Esophagus squamous epithelium (tissue), 5 donors: ENCODE measurements around the gene POC1B. TPM values are rescaled to one million over a fixed set of nuclear protein-coding genes. Genes with fewer than 3 reads are reported as not detected.

ENCODE experiments used
- DNase-seq: peaks from one replicate; lab custom pipeline; 2025; lab: John Stamatoyannopoulos, UW
- H3K27ac ChIP-seq, 4 donors: fragments of 200-600 bp; sonication (generic); one replicate each; pipeline ENCODE4 v1.5.1; 2016 to 2019; ENCODE audit warnings: mild to moderate bottlenecking in 1 of 4
- H3K27me3 ChIP-seq, 4 donors: fragments of 200-600 bp; sonication (generic); 1 replicate in 3 of 4; 2 replicates in 1 of 4; pipeline versions ENCODE4 v1.5.1 to v1.6.0; 2017 to 2021; ENCODE audit warnings: antibody characterized with exemption in 1 of 4
- H3K36me3 ChIP-seq, 3 donors: fragments of 200-600 bp; sonication (generic); one replicate each; pipeline ENCODE4 v1.5.1; 2016 to 2019
- H3K4me1 ChIP-seq, 3 donors: fragments of 200-600 bp; sonication (generic); one replicate each; pipeline ENCODE4 v1.5.1; 2017 to 2019
- H3K4me3 ChIP-seq, 4 donors: fragments of 200-600 bp; sonication (generic); 1 replicate in 3 of 4; 2 replicates in 1 of 4; pipeline ENCODE4 v1.5.1; 2016 to 2019; ENCODE audit warnings: mild to moderate bottlenecking in 2 of 4, moderate library complexity in 1 of 4
- H3K9me3 ChIP-seq, 3 donors: fragments of 200-600 bp; sonication (generic); one replicate each; pipeline ENCODE4 v1.5.1; 2016 to 2019
- POLR2A ChIP-seq, 4 donors: fragments of 450-650 bp; IDR thresholded peaks; one replicate each; pipeline ENCODE4 v1.6.1; 2017; ENCODE audit warnings: antibody characterized with exemption in 4 of 4, mild to moderate bottlenecking in 4 of 4, moderate library complexity in 3 of 4
- WGBS, 2 donors: methylation state at CpG; one replicate each; pipeline ENCODE4 v1.1.5; 2018; 5-methylcytosine and 5-hydroxymethylcytosine counted together
- intact Hi-C: fragments of 100-400 bp; cut with DNase I; formaldehyde crosslinking; loops from one replicate; pipeline ENCODE4 v1.15.0; 2022
- total RNA-seq, 4 donors: library from RNA; depleted of rRNA; stranded (reverse); fragments of >200 nt; gene quantifications; one replicate each; pipeline ENCODE4 v1.1.0, GENCODE V29; 2016
- TF ChIP-seq, protein P1 (sequence below), 6 experiments: fragments of 450-650 bp in 4 of 6; fragments of 200-600 bp in 2 of 6; sonication (generic) in 2 of 6; IDR thresholded peaks; one replicate each; pipeline ENCODE4 v1.5.1; 2016 to 2019; ENCODE audit warnings: antibody characterized with exemption in 6 of 6, mild to moderate bottlenecking in 4 of 6, moderate library complexity in 4 of 6
- donor health status: DM: yes; HTN: yes; CAD: no.

The POC1B gene
- total RNA-seq, 4 donors from 2014 or later = 12.9 to 21.4 (median 15.3) TPM

DNA sequence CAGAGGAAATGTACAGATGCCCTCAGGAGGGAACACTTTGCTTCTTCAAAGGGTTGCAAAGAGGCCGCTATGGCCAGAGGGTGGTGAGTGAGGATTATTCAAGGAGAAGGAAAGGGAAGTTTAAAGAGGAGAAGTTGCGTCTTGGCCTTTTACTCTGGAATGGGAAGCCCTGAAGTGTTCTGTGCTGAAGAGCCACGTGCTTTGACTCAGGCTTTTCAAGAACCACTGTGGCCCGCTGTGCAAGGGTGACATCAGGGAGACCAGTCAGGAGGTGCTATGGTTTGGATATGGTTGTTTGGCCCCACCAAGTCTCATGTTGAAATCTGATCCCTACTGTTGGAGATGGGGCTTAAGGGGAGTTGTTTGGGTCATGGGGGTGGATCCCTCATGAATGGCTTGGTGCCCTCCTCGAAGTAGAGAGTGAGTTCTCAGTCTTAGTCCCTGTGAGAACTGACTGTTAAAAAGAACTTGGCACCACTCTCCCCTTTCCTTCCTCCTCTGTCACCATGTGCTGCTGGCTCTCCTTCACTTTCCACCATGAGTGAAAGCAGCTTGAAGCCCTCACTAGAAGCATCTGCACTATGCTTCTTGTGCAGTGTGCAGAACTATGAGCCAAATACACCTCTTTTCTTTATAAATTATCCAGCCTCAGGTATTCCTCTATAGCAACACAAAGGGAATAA lies 107.5 kb downstream of the POC1B start:
- H3K4me3 ChIP-seq = no peak overlapping the region
- peaks cover 0 to 7% (median 0%) of the 10 kb centered on the region in 3 donors for H3K36me3 ChIP-seq
- H3K27me3 ChIP-seq = no peaks in the 10 kb centered on the region
- intact Hi-C loops = no loop called here
- WGBS, 2 donors = 71 to 72% methylated on average over 4 to 5 of the region's 5 CpGs
- no peak for TF ChIP-seq POLR2A (IDR thresholded peaks at IDR 0.05)
- TF ChIP-seq, protein P1, sequence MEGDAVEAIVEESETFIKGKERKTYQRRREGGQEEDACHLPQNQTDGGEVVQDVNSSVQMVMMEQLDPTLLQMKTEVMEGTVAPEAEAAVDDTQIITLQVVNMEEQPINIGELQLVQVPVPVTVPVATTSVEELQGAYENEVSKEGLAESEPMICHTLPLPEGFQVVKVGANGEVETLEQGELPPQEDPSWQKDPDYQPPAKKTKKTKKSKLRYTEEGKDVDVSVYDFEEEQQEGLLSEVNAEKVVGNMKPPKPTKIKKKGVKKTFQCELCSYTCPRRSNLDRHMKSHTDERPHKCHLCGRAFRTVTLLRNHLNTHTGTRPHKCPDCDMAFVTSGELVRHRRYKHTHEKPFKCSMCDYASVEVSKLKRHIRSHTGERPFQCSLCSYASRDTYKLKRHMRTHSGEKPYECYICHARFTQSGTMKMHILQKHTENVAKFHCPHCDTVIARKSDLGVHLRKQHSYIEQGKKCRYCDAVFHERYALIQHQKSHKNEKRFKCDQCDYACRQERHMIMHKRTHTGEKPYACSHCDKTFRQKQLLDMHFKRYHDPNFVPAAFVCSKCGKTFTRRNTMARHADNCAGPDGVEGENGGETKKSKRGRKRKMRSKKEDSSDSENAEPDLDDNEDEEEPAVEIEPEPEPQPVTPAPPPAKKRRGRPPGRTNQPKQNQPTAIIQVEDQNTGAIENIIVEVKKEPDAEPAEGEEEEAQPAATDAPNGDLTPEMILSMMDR (IDR thresholded peaks at IDR 0.05) = no peak
- no peak for DNase-seq
- no peak overlapping the region for H3K27ac ChIP-seq
- H3K4me1 ChIP-seq = peaks cover 0 to 9% (median 5%) of the 10 kb centered on the region in 3 donors
- no peaks in the 10 kb centered on the region for H3K9me3 ChIP-seq

DNA sequence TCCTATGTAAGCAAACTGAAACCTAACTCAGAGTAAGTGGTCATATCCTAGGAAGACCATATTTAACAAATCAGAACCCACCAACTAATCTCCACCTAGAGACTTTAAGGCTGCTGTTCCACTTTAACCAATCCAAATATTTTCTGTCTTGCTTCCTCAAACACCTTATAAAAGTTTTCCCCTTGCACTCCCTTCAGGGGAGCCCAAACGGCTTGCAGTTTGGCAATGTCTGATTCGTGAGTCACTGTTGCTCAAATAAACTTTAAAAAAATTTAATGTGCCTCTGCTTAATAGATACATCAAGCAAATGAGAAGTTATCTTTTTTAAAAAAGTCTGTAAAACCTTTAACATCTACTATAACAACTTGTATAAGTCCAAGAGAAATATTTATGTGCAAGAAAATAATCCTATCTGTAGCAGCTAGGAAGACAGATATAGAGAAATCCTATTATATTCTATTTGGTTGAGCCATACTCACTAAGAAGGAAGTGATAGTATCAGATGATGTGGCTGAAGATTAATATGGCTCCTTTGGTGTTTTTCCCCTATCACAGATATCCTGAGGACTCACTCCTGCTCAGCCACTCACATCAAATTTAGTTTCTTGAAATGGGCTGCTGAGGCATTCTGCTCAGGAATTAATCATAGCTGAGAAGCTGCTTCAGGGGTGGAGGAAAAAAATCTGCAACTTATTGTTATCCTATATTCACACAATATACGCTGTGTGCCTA lies 108.4 kb downstream of the POC1B start:
- no peaks in the 10 kb centered on the region for H3K27me3 ChIP-seq
- WGBS, 2 donors = 35 to 41% methylated on average over 3 of the region's 3 CpGs
- intact Hi-C loops = no loop called here
- TF ChIP-seq, protein P1 (IDR thresholded peaks at IDR 0.05) = no peak
- TF ChIP-seq POLR2A (IDR thresholded peaks at IDR 0.05) = no peak
- H3K36me3 ChIP-seq = peaks cover 0 to 7% (median 0%) of the 10 kb centered on the region in 3 donors
- DNase-seq = no peak
- peaks cover 0 to 9% (median 5%) of the 10 kb centered on the region in 3 donors for H3K4me1 ChIP-seq
- H3K9me3 ChIP-seq = no peaks in the 10 kb centered on the region
- no peak overlapping the region for H3K4me3 ChIP-seq
- H3K27ac ChIP-seq = no peak overlapping the region

DNA sequence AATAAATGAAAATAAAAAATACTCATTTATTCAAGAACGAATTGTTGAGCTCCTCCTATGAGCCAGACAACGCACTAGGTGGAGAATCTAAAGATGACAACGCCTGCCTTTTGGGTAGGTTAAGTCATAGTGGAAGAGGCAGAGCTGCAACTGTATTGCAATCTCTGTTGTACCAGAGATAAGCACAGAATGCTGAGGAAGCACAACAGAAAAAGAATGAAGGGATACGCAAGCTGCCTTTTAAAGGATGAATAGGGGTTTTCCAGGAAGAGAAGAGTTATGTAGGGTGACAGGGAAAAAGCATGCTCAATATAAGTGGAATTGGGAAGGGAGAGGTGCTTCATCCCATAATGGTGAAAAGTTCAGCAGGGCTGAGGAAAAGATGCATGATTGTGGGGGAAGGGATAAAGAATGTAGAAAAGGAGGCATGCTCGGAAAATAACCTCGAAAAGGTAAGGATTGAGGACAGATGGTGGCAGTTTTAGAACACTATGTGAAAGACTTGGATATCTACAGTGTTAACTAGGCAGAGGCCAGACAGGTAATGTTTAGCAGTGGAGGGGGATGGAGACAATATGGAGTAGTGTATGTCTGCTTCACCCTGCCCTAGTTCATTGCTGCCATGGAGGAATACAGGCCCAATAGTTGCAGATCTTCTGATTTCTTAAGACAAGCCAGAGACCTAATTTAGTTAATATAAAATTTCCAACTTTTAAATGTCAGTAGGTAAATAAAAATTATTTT lies 109.6 kb downstream of the POC1B start:
- no peak for TF ChIP-seq POLR2A (IDR thresholded peaks at IDR 0.05)
- TF ChIP-seq, protein P1 (IDR thresholded peaks at IDR 0.05) = no peak
- Histone ChIP-seq H3K4me3 (no peak overlapping the region), H3K4me1 (peaks cover 0 to 9% (median 5%) of the 10 kb centered on the region in 3 donors), H3K27ac (no peak overlapping the region), H3K27me3 (no peaks in the 10 kb centered on the region), H3K36me3 (peaks cover 0 to 7% (median 0%) of the 10 kb centered on the region in 3 donors), H3K9me3 (no peaks in the 10 kb centered on the region)
- DNase-seq = no peak
- WGBS, 2 donors = 89 to 95% methylated on average over 6 of the region's 6 CpGs
- intact Hi-C loops = no loop called here

DNA sequence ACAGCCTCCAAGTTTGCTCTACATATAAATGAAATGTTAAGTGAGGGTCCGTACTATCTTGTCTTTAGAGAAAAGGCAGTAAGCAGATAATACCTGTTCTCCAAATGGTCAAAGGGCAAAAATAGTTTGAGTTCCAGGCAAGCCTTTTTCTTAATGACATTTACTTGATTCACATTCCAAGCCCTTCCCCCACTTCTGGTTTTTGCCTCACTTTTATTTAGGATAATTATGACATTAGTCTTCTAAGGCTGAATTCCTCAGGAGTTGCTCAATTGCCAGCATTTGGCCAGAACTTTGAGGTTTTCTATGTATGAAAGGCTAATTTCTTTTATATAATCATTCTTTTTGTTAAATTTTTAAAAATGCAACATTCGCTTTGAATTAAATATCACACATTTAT lies 111.0 kb downstream of the POC1B start:
- 86 to 95% methylated on average over 2 of the region's 2 CpGs for WGBS, 2 donors
- no peak for DNase-seq

More for the DNA sequence above, 111.0 kb downstream of the POC1B start:
- Histone ChIP-seq H3K36me3 (no peaks in the 10 kb centered on the region), H3K4me1 (peaks cover 0 to 9% (median 5%) of the 10 kb centered on the region in 3 donors), H3K4me3 (no peak overlapping the region), H3K27me3 (no peaks in the 10 kb centered on the region), H3K9me3 (no peaks in the 10 kb centered on the region), H3K27ac (no peak overlapping the region)
- intact Hi-C loops = no loop called here
- TF ChIP-seq, protein P1 (IDR thresholded peaks at IDR 0.05) = no peak
- no peak for TF ChIP-seq POLR2A (IDR thresholded peaks at IDR 0.05)
